ENCODE measurements around the gene SIT1. TPM values are rescaled to one million over a fixed set of nuclear protein-coding genes. Genes with fewer than 3 reads are reported as not detected.

Gene SIT1, protein sequence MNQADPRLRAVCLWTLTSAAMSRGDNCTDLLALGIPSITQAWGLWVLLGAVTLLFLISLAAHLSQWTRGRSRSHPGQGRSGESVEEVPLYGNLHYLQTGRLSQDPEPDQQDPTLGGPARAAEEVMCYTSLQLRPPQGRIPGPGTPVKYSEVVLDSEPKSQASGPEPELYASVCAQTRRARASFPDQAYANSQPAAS
- 1 to 10 TPM; 1.2 to 3.3 (median 1.9) TPM for total RNA-seq
- long read RNA-seq, donor 1: 0 reads
- long read RNA-seq, donor 2: 0 reads

DNA sequence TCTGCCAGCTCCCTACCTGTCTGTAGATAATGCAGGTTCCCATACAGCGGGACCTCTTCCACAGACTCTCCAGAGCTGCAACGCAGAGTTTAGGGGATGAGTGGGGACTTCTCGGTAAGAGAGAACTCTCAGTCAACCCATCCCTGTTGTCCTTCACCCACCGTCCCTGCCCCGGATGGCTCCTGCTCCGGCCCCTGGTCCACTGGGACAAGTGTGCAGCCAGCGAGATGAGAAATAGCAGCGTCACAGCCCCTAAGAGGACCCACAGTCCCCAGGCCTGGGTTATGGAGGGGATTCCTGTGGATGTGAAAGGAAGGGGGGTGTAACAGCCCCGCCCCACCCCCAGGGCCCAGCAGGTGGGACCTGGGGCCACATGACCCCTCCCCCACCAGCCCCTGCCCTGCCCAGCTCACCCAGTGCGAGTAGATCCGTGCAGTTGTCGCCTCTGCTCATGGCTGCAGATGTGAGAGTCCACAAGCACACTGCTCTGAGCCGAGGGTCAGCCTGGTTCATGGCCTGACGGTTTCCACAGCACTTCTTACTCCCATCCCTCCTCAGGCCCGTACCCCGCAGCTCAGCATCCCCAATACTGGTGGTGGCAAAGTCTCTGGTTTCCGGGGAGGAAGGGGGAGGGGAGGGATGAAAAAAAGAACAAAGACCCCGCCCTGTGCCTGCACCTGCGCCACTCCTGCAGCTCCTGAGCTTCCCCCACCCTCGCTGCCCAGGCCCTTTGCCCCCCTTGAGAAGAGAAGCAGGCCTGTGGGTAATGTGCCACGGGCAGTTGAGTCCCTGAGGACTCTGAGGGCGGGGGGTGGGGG, at the start of gene SIT1:
Gene SIT1, minus strand, starts transcription at position 591 of the 818 bp plus-strand sequence. Its CDS starts 78 bp downstream, at position 513.
- no peaks in the 10 kb centered on the region for H3K9me3 ChIP-seq
- H3K4me1 ChIP-seq (ENCODE audit: low read depth): peaks cover 21% of the 10 kb centered on the region
- peak in 2 of 3 donors; percentile 47 to 71 for DNase-seq
- no peaks in the 10 kb centered on the region for H3K36me3 ChIP-seq (ENCODE audit: low read depth)
- no peak within 1 kb of the TSS for H3K4me3 ChIP-seq
- intact Hi-C loops (cut with DNase I, micrococcal nuclease): no loop called here
- ATAC-seq: no peak
- TF ChIP-seq, protein P1, sequence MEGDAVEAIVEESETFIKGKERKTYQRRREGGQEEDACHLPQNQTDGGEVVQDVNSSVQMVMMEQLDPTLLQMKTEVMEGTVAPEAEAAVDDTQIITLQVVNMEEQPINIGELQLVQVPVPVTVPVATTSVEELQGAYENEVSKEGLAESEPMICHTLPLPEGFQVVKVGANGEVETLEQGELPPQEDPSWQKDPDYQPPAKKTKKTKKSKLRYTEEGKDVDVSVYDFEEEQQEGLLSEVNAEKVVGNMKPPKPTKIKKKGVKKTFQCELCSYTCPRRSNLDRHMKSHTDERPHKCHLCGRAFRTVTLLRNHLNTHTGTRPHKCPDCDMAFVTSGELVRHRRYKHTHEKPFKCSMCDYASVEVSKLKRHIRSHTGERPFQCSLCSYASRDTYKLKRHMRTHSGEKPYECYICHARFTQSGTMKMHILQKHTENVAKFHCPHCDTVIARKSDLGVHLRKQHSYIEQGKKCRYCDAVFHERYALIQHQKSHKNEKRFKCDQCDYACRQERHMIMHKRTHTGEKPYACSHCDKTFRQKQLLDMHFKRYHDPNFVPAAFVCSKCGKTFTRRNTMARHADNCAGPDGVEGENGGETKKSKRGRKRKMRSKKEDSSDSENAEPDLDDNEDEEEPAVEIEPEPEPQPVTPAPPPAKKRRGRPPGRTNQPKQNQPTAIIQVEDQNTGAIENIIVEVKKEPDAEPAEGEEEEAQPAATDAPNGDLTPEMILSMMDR (IDR thresholded peaks at IDR 0.05): no peak

DNA sequence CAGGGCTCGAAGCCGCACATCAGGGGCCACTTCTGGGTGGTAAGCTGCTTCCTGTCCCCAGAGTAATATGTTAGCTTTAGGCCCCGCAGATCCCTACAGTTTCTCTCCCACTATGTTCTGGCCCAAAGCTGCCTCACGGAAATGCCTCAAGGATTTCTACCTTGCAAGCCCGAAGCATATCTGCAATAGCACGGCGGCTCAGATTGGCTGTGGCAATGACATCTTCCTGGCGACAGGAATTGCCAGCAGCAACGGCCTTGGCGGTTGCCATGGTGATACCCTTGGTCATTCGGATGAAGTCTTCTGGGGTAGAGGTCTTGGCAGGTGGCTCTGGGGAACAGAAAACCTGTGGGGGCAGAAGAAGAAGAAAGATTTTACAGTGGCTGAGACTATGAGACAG, 49.3 kb upstream of the SIT1 start:
- DNase-seq: peak in 1 of 3 donors; percentile 8
- no peaks in the 10 kb centered on the region for H3K9me3 ChIP-seq
- TF ChIP-seq, protein P1 (IDR thresholded peaks at IDR 0.05): no peak
- intact Hi-C loops (cut with DNase I, micrococcal nuclease): loop anchor here in 1 of 2 donors (10.0 kb wide), 1 partner anchor 55 kb away; no protein-coding TSS in a partner anchor
- ATAC-seq: no peak
- H3K36me3 ChIP-seq (ENCODE audit: low read depth): peaks cover 54% of the 10 kb centered on the region
- H3K4me1 ChIP-seq (ENCODE audit: low read depth): peaks cover 8% of the 10 kb centered on the region
- H3K4me3 ChIP-seq: no peak overlapping the region

DNA sequence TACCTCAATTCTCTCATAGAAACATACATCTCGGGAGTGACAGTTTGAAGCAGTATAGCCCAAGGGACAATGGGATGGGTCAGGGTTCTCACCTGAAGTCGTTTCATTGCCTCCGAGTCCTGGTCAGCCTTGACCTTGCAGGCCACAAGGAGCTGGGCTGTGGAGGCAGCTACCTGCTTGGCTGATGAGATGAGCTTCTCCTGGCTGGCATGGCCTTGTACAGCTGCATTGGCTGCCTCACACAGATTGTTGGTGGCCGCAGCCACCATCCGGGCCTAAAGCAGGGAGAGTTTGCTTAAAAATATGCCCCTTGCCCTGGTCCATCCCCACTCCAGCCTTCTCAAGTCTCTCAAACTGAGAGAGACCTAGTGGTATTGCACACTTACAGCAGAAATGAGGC, 47.5 kb upstream of the SIT1 start:
- Histone ChIP-seq H3K4me1 (ENCODE audit: low read depth) (peaks cover 8% of the 10 kb centered on the region), H3K36me3 (ENCODE audit: low read depth) (peaks cover 41% of the 10 kb centered on the region), H3K4me3 (no peak overlapping the region), H3K9me3 (no peaks in the 10 kb centered on the region)
- intact Hi-C loops (cut with DNase I, micrococcal nuclease): no loop called here
- no peak for ATAC-seq
- DNase-seq: no peak
- TF ChIP-seq, protein P1 (IDR thresholded peaks at IDR 0.05): no peak

DNA sequence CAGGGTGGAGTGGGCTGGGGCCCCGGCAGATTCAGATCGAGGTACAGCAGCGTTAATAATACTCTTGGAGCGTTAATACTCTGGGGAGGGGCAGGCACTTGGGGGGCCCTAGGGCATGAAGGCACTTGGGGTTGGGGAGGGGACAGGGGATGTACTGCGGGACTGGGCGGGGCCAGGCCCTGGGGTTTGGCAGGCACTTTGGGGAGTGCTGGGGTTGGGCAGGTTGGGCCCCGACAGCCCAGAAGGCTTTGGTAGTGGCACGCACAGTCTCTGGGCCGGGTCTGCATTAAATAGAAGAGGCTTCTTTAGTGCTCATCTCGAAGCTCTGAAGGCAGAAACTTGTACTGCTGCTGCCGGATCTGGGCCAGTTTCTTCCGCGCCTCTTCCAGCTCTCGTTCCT, 46.8 kb upstream of the SIT1 start:
- H3K36me3 ChIP-seq (ENCODE audit: low read depth): peaks cover 39% of the 10 kb centered on the region
- peaks cover 8% of the 10 kb centered on the region for H3K4me1 ChIP-seq (ENCODE audit: low read depth)
- peak in 1 of 3 donors; percentile 27 for DNase-seq
- TF ChIP-seq, protein P1 (IDR thresholded peaks at IDR 0.05): no peak
- H3K4me3 ChIP-seq: no peak overlapping the region
- intact Hi-C loops (cut with DNase I, micrococcal nuclease): no loop called here
- no peak for ATAC-seq
- no peaks in the 10 kb centered on the region for H3K9me3 ChIP-seq

DNA sequence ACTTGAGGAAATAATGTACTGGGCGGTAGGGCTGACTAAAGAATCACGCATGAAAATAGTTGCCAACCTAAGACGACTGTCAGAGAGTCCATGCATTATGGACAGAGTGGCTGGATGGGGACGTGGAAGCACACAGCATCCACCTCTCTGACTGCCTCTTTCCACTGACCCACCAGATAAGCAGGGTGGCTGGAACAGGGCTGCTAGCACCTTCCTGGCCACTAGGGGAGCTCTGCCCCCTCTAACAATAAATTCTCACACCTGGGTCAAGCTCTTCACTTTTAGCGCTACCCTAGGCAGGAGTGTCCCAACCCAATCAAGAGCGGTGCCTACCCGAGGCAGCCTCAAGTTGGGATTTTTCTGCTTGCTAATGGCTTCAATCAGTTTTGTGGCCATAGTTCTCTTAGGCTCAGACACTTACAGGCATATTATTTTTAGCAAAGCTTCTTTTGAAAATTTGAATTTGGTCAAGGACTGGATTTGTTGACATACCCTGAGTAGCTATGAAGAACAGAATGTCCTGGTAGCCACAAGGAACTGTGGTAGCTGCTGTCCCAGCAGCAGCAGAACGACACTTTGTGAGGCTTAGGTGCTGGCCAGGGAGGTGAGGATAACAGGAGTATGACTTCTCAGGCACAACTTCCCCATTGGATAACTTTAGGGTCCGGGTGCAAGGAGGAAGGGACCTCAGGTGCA, 45.9 kb upstream of the SIT1 start:
- peak in 2 of 3 donors; percentile 73 to 80 for DNase-seq

More for the DNA sequence above, 45.9 kb upstream of the SIT1 start:
- ATAC-seq: peak; percentile 89
- H3K36me3 ChIP-seq (ENCODE audit: low read depth): peaks cover 32% of the 10 kb centered on the region
- H3K4me1 ChIP-seq (ENCODE audit: low read depth): peaks cover 8% of the 10 kb centered on the region
- intact Hi-C loops (cut with DNase I, micrococcal nuclease): no loop called here
- H3K4me3 ChIP-seq: no peak overlapping the region
- no peaks in the 10 kb centered on the region for H3K9me3 ChIP-seq
- TF ChIP-seq, protein P1 (IDR thresholded peaks at IDR 0.05): peak; percentile 91
